ENCODE data around the gene HSDL1. TPM values are rescaled to one million over a fixed set of nuclear protein-coding genes. Genes with fewer than 3 reads are reported as not detected.

The HSDL1 gene
- total RNA-seq, 1 donor: 18.1 TPM

GRCh38 chr16:84159800-84160199 is 14.8 kb upstream of the HSDL1 start:
- Histone ChIP-seq H4K20me1 (ENCODE audit: insufficient read depth, low read length) (no peaks in the 10 kb centered on the region), H3K4me2 (ENCODE audit: insufficient read depth, low read length) (no peak overlapping the region), H3K27me3 (ENCODE audit: insufficient read depth, low read length) (peaks cover 40% of the 10 kb centered on the region), H3K4me3 (ENCODE audit: insufficient read depth, low read length) (no peak overlapping the region), H3K27ac (ENCODE audit: low read depth, low read length) (no peak overlapping the region), H3K9me3 (ENCODE audit: low read depth, low read length) (no peaks in the 10 kb centered on the region), H3K79me2 (ENCODE audit: insufficient read depth, low read length) (no peaks in the 10 kb centered on the region), H3K36me3 (ENCODE audit: insufficient read depth, low read length) (no peaks in the 10 kb centered on the region), H2AFZ (ENCODE audit: low read length) (no peak overlapping the region), H3K4me1 (ENCODE audit: insufficient read depth, low read length) (no peaks in the 10 kb centered on the region)
- TF ChIP-seq, protein P1, sequence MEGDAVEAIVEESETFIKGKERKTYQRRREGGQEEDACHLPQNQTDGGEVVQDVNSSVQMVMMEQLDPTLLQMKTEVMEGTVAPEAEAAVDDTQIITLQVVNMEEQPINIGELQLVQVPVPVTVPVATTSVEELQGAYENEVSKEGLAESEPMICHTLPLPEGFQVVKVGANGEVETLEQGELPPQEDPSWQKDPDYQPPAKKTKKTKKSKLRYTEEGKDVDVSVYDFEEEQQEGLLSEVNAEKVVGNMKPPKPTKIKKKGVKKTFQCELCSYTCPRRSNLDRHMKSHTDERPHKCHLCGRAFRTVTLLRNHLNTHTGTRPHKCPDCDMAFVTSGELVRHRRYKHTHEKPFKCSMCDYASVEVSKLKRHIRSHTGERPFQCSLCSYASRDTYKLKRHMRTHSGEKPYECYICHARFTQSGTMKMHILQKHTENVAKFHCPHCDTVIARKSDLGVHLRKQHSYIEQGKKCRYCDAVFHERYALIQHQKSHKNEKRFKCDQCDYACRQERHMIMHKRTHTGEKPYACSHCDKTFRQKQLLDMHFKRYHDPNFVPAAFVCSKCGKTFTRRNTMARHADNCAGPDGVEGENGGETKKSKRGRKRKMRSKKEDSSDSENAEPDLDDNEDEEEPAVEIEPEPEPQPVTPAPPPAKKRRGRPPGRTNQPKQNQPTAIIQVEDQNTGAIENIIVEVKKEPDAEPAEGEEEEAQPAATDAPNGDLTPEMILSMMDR (IDR thresholded peaks at IDR 0.05; ENCODE audit: extremely low read depth, low read depth, low read length): no peak
- peak; percentile 17 for DNase-seq (ENCODE audit: insufficient read length, low spot score, missing footprints)

DNA sequence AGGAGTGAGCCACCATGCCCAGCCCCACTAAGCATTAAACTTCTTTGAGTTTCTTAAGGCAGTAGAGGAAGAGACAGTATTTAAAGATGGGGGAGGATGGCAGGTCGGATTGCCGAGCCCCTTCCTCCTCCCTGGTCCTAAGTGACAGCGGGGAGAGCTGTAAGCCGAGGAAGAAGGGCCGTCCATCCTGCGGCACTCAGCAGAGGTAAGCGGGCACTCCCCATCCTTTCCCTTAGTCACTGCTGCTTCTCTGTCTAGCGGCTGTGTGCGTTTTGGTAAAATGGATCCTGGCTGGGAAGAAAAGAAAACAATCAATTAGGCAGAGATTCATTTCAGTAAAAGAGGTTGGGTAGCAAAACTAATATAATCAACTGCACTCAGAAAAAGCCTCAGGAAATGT is 14.0 kb upstream of the HSDL1 start:
- no peaks in the 10 kb centered on the region for H3K79me2 ChIP-seq (ENCODE audit: insufficient read depth, low read length)
- H3K4me2 ChIP-seq (ENCODE audit: insufficient read depth, low read length): no peak overlapping the region
- TF ChIP-seq, protein P1 (IDR thresholded peaks at IDR 0.05; ENCODE audit: extremely low read depth, low read depth, low read length): no peak
- H3K27me3 ChIP-seq (ENCODE audit: insufficient read depth, low read length): peaks cover 33% of the 10 kb centered on the region
- H3K36me3 ChIP-seq (ENCODE audit: insufficient read depth, low read length): no peaks in the 10 kb centered on the region
- H3K4me3 ChIP-seq (ENCODE audit: insufficient read depth, low read length): no peak overlapping the region
- H3K9me3 ChIP-seq (ENCODE audit: low read depth, low read length): no peaks in the 10 kb centered on the region
- H4K20me1 ChIP-seq (ENCODE audit: insufficient read depth, low read length): no peaks in the 10 kb centered on the region
- no peak for DNase-seq (ENCODE audit: insufficient read length, low spot score, missing footprints)
- H3K4me1 ChIP-seq (ENCODE audit: insufficient read depth, low read length): peaks cover 1% of the 10 kb centered on the region
- no peak overlapping the region for H2AFZ ChIP-seq (ENCODE audit: low read length)
- H3K27ac ChIP-seq (ENCODE audit: low read depth, low read length): no peak overlapping the region

DNA sequence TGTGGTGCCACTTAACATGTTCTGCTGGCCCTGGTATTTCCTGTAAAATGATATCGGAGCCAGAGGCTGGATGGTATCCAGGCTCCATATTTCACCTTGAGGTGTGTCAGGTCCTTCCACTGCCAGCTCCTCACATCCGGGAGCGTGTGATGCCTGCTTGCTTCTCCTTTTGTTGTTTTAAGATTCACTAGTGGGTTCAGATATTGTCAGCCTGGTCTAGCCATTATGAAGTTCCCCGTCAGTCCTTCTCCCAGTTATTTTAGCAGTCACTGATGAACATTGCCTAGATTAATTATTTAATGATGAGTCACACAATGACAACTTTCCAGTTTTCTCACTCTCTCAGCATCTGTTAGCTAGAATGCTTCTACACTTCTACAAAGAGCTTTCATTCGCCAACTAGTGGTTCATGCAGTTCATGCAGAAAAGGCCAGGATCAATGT is 11.4 kb upstream of the HSDL1 start:
- Histone ChIP-seq H4K20me1 (ENCODE audit: insufficient read depth, low read length) (no peaks in the 10 kb centered on the region), H3K4me2 (ENCODE audit: insufficient read depth, low read length) (no peak overlapping the region), H3K4me3 (ENCODE audit: insufficient read depth, low read length) (no peak overlapping the region), H2AFZ (ENCODE audit: low read length) (no peak overlapping the region), H3K27me3 (ENCODE audit: insufficient read depth, low read length) (peaks cover 32% of the 10 kb centered on the region), H3K4me1 (ENCODE audit: insufficient read depth, low read length) (peaks cover 5% of the 10 kb centered on the region), H3K79me2 (ENCODE audit: insufficient read depth, low read length) (no peaks in the 10 kb centered on the region), H3K27ac (ENCODE audit: low read depth, low read length) (no peak overlapping the region), H3K36me3 (ENCODE audit: insufficient read depth, low read length) (no peaks in the 10 kb centered on the region), H3K9me3 (ENCODE audit: low read depth, low read length) (no peaks in the 10 kb centered on the region)
- no peak for DNase-seq (ENCODE audit: insufficient read length, low spot score, missing footprints)
- TF ChIP-seq, protein P1 (IDR thresholded peaks at IDR 0.05; ENCODE audit: extremely low read depth, low read depth, low read length): no peak

DNA sequence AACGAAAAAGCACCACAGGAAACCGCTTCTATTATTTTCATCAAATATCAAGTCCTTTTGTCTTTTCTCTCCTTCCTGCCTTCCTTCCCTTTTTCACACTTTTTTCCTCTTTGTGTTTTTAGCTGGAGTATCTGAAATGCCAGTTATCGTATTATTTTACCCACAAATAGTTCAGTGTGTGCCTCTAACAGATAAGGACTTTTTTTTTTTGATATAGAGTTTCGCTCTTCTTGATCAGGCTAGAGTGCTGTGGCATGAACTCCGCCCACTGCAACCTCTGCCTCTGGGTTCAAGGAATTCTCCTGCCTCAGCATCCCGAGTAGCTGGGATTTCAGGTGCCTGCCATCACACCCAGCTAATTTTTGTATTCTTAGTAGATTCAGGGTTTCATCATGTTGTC is 10.8 kb upstream of the HSDL1 start:
- Histone ChIP-seq H3K9me3 (ENCODE audit: low read depth, low read length) (no peaks in the 10 kb centered on the region), H3K27me3 (ENCODE audit: insufficient read depth, low read length) (peaks cover 26% of the 10 kb centered on the region), H2AFZ (ENCODE audit: low read length) (no peak overlapping the region), H4K20me1 (ENCODE audit: insufficient read depth, low read length) (no peaks in the 10 kb centered on the region), H3K27ac (ENCODE audit: low read depth, low read length) (no peak overlapping the region), H3K36me3 (ENCODE audit: insufficient read depth, low read length) (no peaks in the 10 kb centered on the region), H3K4me1 (ENCODE audit: insufficient read depth, low read length) (peaks cover 5% of the 10 kb centered on the region), H3K4me3 (ENCODE audit: insufficient read depth, low read length) (no peak overlapping the region), H3K79me2 (ENCODE audit: insufficient read depth, low read length) (no peaks in the 10 kb centered on the region), H3K4me2 (ENCODE audit: insufficient read depth, low read length) (no peak overlapping the region)
- TF ChIP-seq, protein P1 (IDR thresholded peaks at IDR 0.05; ENCODE audit: extremely low read depth, low read depth, low read length): no peak
- DNase-seq (ENCODE audit: insufficient read length, low spot score, missing footprints): no peak
